Activated CD8-positive, alpha-beta memory T cell treated with anti-CD3 and anti-CD28 coated beads for 48 hours (primary cell): ENCODE measurements around the gene GRIK4.

ENCODE experiments used
- DNase-seq, 3 experiments: peaks; one replicate each; pipeline ENCODE4 v3.0.0-alpha.2; 2020; ENCODE audit warnings: low read depth in 2 of 3, low spot score in 2 of 3

Gene GRIK4

GRCh38 chr11:120801801-120802689 is 290.5 kb downstream of the GRIK4 start:
- peak in 2 of 3 experiments; percentile 18 to 42 for DNase-seq

- DNase-seq: no peak
Measured at GRCh38 chr11:120805960-120806555, 294.5 kb downstream of the GRIK4 start.

- no peak for DNase-seq
Measured at GRCh38 chr11:120807414-120808150, 296.0 kb downstream of the GRIK4 start.

- no peak for DNase-seq
Measured at GRCh38 chr11:120808616-120809050, 297.1 kb downstream of the GRIK4 start.

GRCh38 chr11:120810251-120810650 is 298.7 kb downstream of the GRIK4 start:
- DNase-seq: no peak

GRCh38 chr11:120811199-120811598 is 299.7 kb downstream of the GRIK4 start:
- no peak for DNase-seq

- DNase-seq: no peak
Measured at GRCh38 chr11:120811731-120812130, 300.2 kb downstream of the GRIK4 start.

- no peak for DNase-seq
Measured at GRCh38 chr11:120814531-120815318, 303.2 kb downstream of the GRIK4 start.

GRCh38 chr11:120815319-120816100 is 304.0 kb downstream of the GRIK4 start:
- DNase-seq: no peak

GRCh38 chr11:120816176-120816575 is 304.6 kb downstream of the GRIK4 start:
- DNase-seq: no peak

- DNase-seq: no peak
Measured at GRCh38 chr11:120816711-120817110, 305.2 kb downstream of the GRIK4 start.

- no peak for DNase-seq
Measured at GRCh38 chr11:120817158-120817557, 305.6 kb downstream of the GRIK4 start.

- no peak for DNase-seq
Measured at GRCh38 chr11:120818097-120818496, 306.5 kb downstream of the GRIK4 start.

- no peak for DNase-seq
Measured at GRCh38 chr11:120819003-120819402, 307.5 kb downstream of the GRIK4 start.

GRCh38 chr11:120819437-120820365 is 308.2 kb downstream of the GRIK4 start:
- DNase-seq: no peak

GRCh38 chr11:120823159-120823558 is 311.6 kb downstream of the GRIK4 start:
- DNase-seq: no peak

- DNase-seq: no peak
Measured at GRCh38 chr11:120824242-120824641, 312.7 kb downstream of the GRIK4 start.

GRCh38 chr11:120827198-120827597 is 315.6 kb downstream of the GRIK4 start:
- no peak for DNase-seq

- no peak for DNase-seq
Measured at GRCh38 chr11:120827820-120828219, 316.3 kb downstream of the GRIK4 start.
